Loucy (cell line): Measurements from ENCODE around the gene PPARG.

Experiments
- H2AFZ ChIP-seq: fragments of 200-600 bp; sonication (generic); 2 replicates; pipeline ENCODE4 v1.6.0; 2016; ENCODE audit warnings: antibody characterized with exemption, mild to moderate bottlenecking, low read length, moderate library complexity
- H3F3A ChIP-seq: fragments of 200-600 bp; 2 replicates; pipeline ENCODE4 v1.6.0; 2016; ENCODE audit warnings: antibody characterized with exemption, low read depth, mild to moderate bottlenecking
- H3K27me3 ChIP-seq: fragments of 200-600 bp; sonication (generic); 2 replicates; pipeline ENCODE4 v1.6.1; 2014; ENCODE audit warnings: low read length, mild to moderate bottlenecking; ENCODE audit not compliant: insufficient read depth, poor library complexity, severe bottlenecking
- H3K36me3 ChIP-seq: fragments of 200-600 bp; sonication (generic); 2 replicates; pipeline ENCODE4 v1.6.1; 2016; ENCODE audit warnings: low read length; ENCODE audit not compliant: insufficient read depth
- H3K4me1 ChIP-seq: fragments of 200-600 bp; sonication (generic); 2 replicates; pipeline ENCODE4 v1.5.1; 2014; ENCODE audit warnings: low read length, mild to moderate bottlenecking; ENCODE audit not compliant: insufficient read depth, poor library complexity, severe bottlenecking
- H3K4me2 ChIP-seq: fragments of 200-600 bp; sonication (generic); 2 replicates; pipeline ENCODE4 v1.6.0; 2014; ENCODE audit warnings: antibody characterized with exemption, low read length, low read depth, mild to moderate bottlenecking; ENCODE audit not compliant: poor library complexity, severe bottlenecking
- H3K4me3 ChIP-seq: fragments of 200-600 bp; sonication (generic); 2 replicates; pipeline ENCODE4 v1.5.1; 2014; ENCODE audit warnings: low read length, mild to moderate bottlenecking, mixed read lengths; ENCODE audit not compliant: poor library complexity, severe bottlenecking
- H3K79me2 ChIP-seq: fragments of 200-600 bp; sonication (generic); 2 replicates; pipeline ENCODE4 v1.6.1; 2014; ENCODE audit warnings: low read length; ENCODE audit not compliant: insufficient read depth
- H3K9ac ChIP-seq: fragments of 200-600 bp; sonication (generic); 2 replicates; pipeline ENCODE4 v1.6.0; 2014; ENCODE audit warnings: mild to moderate bottlenecking, low read depth, low read length, moderate library complexity; ENCODE audit not compliant: poor library complexity, severe bottlenecking
- H3K9me2 ChIP-seq: fragments of 200-600 bp; sonication (generic); replicated peaks from 2 replicates; pipeline ENCODE4 v1.6.1; 2016; ENCODE audit warnings: low read depth, low read length, mixed read lengths
- H3K9me3 ChIP-seq: fragments of 200-600 bp; sonication (generic); 2 replicates; pipeline ENCODE4 v1.6.1; 2014; ENCODE audit warnings: mild to moderate bottlenecking, antibody characterized with exemption, low read length, low read depth; ENCODE audit not compliant: insufficient read depth
- H4K20me1 ChIP-seq: fragments of 200-600 bp; sonication (generic); 2 replicates; pipeline ENCODE4 v1.6.0; 2014; ENCODE audit warnings: antibody characterized with exemption, low read length, mild to moderate bottlenecking; ENCODE audit not compliant: insufficient read depth, poor library complexity, severe bottlenecking
- CTCF ChIP-seq: fragments of 200-600 bp; sonication (generic); conservative IDR thresholded peaks from 2 replicates; pipeline ENCODE4 v1.5.1; 2014; ENCODE audit warnings: mild to moderate bottlenecking, antibody characterized with exemption, low read length
- EZH2phosphoT487 ChIP-seq: fragments of 200-600 bp; IDR thresholded peaks from 2 replicates; pipeline ENCODE4 v1.6.1; 2018; ENCODE audit warnings: antibody characterized with exemption, mild to moderate bottlenecking, moderate library complexity, borderline replicate concordance

The PPARG gene

DNA sequence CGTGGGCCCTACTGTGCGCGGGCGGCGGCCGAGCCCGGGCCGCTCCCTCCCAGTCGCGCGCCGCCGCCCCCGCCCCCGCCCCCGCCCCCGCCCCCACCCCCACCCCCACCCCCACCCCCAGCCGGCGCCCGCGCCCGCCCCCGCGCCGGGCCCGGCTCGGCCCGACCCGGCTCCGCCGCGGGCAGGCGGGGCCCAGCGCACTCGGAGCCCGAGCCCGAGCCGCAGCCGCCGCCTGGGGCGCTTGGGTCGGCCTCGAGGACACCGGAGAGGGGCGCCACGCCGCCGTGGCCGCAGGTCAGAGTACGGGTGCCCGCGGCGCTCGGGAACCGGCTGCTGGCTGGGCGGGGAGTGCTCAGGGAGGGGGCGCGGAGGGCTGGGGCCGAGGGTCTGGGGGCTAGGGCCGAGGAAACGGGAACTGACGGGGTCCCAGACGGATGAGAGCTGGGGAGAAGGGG, 1.1 kb upstream of the PPARG start:
- no peaks in the 10 kb centered on the region for H3K79me2 ChIP-seq
- no peak overlapping the region for H3K4me2 ChIP-seq
- H4K20me1 ChIP-seq: no peaks in the 10 kb centered on the region
- no peaks in the 10 kb centered on the region for H3F3A ChIP-seq
- peaks cover 5% of the 10 kb centered on the region for H3K4me1 ChIP-seq
- H3K27me3 ChIP-seq: no peaks in the 10 kb centered on the region
- H3K36me3 ChIP-seq: no peaks in the 10 kb centered on the region
- no peaks in the 10 kb centered on the region for H3K9me3 ChIP-seq
- H2AFZ ChIP-seq: no peak overlapping the region
- H3K9ac ChIP-seq: no peak overlapping the region
- TF ChIP-seq CTCF (no peak), EZH2phosphoT487 (no peak)
- no peaks in the 10 kb centered on the region for H3K9me2 ChIP-seq
- H3K4me3 ChIP-seq: no peak overlapping the region

DNA sequence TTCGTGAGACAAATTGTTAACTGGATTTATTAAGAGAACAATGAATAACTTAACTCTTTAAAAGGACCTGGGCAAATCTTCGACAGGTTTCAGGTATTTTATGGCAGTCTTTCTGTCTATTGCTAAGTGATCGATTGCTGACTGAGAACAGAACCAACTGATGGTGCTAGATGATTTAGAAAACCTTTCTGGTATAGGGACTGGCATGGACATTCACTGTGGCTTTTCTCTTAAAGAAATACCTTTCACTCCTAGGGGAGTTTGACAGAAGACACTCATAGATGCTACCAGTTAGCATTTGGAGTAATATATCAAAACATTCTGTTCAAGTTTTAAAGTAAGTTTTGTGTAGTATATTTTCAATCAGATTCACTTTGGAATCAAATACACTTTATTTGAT, 654 bp downstream of the PPARG start:
- H3K9ac ChIP-seq: no peak overlapping the region
- H3K79me2 ChIP-seq: no peaks in the 10 kb centered on the region
- no peaks in the 10 kb centered on the region for H3K9me3 ChIP-seq
- no peaks in the 10 kb centered on the region for H3K27me3 ChIP-seq
- H3K4me3 ChIP-seq: no peak overlapping the region
- peaks cover 5% of the 10 kb centered on the region for H3K4me1 ChIP-seq
- no peaks in the 10 kb centered on the region for H3F3A ChIP-seq
- H2AFZ ChIP-seq: no peak overlapping the region
- no peaks in the 10 kb centered on the region for H3K36me3 ChIP-seq
- no peak overlapping the region for H3K4me2 ChIP-seq
- H3K9me2 ChIP-seq: no peaks in the 10 kb centered on the region
- no peaks in the 10 kb centered on the region for H4K20me1 ChIP-seq
- no peak for TF ChIP-seq CTCF

DNA sequence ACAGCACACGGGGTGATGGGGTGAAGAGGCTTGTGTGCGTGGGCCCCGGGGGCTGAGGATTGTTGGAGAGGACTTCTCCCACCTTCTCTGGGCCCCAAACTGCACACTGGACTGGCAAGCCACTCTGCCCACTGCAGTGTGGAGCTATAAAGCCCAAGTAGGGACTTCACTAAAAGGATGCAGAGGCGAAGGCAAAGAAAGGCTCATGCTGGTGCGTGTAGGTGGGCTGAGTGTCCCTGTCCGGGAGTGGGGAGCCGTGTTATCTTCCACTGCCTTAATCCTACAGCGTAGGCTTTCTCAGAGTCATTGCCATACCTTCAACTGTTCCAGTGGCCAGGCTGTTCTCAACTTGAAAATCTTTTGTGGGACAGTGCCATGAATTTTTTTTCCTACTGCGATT, 3.9 kb downstream of the PPARG start:
- H4K20me1 ChIP-seq: no peaks in the 10 kb centered on the region
- H3K27me3 ChIP-seq: no peaks in the 10 kb centered on the region
- no peaks in the 10 kb centered on the region for H3K79me2 ChIP-seq
- H3F3A ChIP-seq: no peaks in the 10 kb centered on the region
- H3K4me2 ChIP-seq: no peak overlapping the region
- no peak overlapping the region for H2AFZ ChIP-seq
- H3K36me3 ChIP-seq: no peaks in the 10 kb centered on the region
- TF ChIP-seq EZH2phosphoT487: no peak
- no peak for TF ChIP-seq CTCF
- H3K4me3 ChIP-seq: no peak overlapping the region
- H3K9me2 ChIP-seq: no peaks in the 10 kb centered on the region
- no peaks in the 10 kb centered on the region for H3K4me1 ChIP-seq
- H3K9ac ChIP-seq: no peak overlapping the region
- H3K9me3 ChIP-seq: no peaks in the 10 kb centered on the region
